Hepatocyte (in vitro differentiated cells): ENCODE measurements around the gene KIAA1210.

ENCODE experiments used
- CTCF ChIP-seq: fragments of 200-600 bp; sonication (generic); IDR thresholded peaks from 2 replicates; pipeline ENCODE4 v1.5.1; 2016; ENCODE audit warnings: antibody characterized with exemption, mild to moderate bottlenecking; ENCODE audit not compliant: poor library complexity
- EZH2 ChIP-seq: fragments of 200-600 bp; sonication (generic); IDR thresholded peaks from 2 replicates; pipeline ENCODE4 v1.6.1; 2016; ENCODE audit warnings: antibody characterized with exemption, mild to moderate bottlenecking, borderline replicate concordance
- EZH2phosphoT487 ChIP-seq: fragments of 200-600 bp; sonication (generic); IDR thresholded peaks from one replicate; pipeline ENCODE4 v1.6.1; 2018; ENCODE audit warnings: antibody characterized with exemption, mild to moderate bottlenecking, low read depth, moderate library complexity; ENCODE audit not compliant: unreplicated experiment, severe bottlenecking

GRCh38 chrX:119028733-119029330 is 98.8 kb downstream of the KIAA1210 start:
- TF ChIP-seq EZH2, result no peak
- no peak for TF ChIP-seq CTCF
- TF ChIP-seq EZH2phosphoT487, result no peak
